IPS DF 19.7 (cell line): ENCODE results near the gene PRKCB.

Source experiments
- DNase-seq: peaks from one replicate; pipeline ENCODE4 v3.0.0-alpha.2; 2013; ENCODE audit warnings: low read depth, low spot score

The PRKCB gene

GRCh38 chr16:23866621-23867020, 30.8 kb downstream of the PRKCB start:
- no peak for DNase-seq

GRCh38 chr16:23867566-23867965, 31.8 kb downstream of the PRKCB start:
- no peak for DNase-seq

GRCh38 chr16:23868136-23868535, 32.4 kb downstream of the PRKCB start:
- DNase-seq = no peak

GRCh38 chr16:23869052-23869451, 33.3 kb downstream of the PRKCB start:
- DNase-seq = no peak

GRCh38 chr16:23871924-23872323, 36.1 kb downstream of the PRKCB start:
- DNase-seq = no peak

- no peak for DNase-seq
Measured at GRCh38 chr16:23874613-23875294, 39.0 kb downstream of the PRKCB start.

- DNase-seq = no peak
Measured at GRCh38 chr16:23876256-23876896, 40.6 kb downstream of the PRKCB start.

GRCh38 chr16:23877107-23878070, 41.6 kb downstream of the PRKCB start:
- no peak for DNase-seq

GRCh38 chr16:23879735-23880373, 44.1 kb downstream of the PRKCB start:
- no peak for DNase-seq

- DNase-seq = no peak
Measured at GRCh38 chr16:23889189-23889588, 53.4 kb downstream of the PRKCB start.

- no peak for DNase-seq
Measured at GRCh38 chr16:23893986-23894385, 58.2 kb downstream of the PRKCB start.

GRCh38 chr16:23895052-23895451, 59.3 kb downstream of the PRKCB start:
- no peak for DNase-seq

- no peak for DNase-seq
Measured at GRCh38 chr16:23896832-23897821, 61.3 kb downstream of the PRKCB start.

GRCh38 chr16:23898682-23899430, 63.1 kb downstream of the PRKCB start:
- DNase-seq = no peak

- no peak for DNase-seq
Measured at GRCh38 chr16:23899869-23900268, 64.1 kb downstream of the PRKCB start.

GRCh38 chr16:23900480-23901177, 64.8 kb downstream of the PRKCB start:
- no peak for DNase-seq

GRCh38 chr16:23901178-23902033, 65.6 kb downstream of the PRKCB start:
- no peak for DNase-seq

- no peak for DNase-seq
Measured at GRCh38 chr16:23902034-23902747, 66.4 kb downstream of the PRKCB start.
